Measurements from ENCODE around the gene SLC39A11. TPM values are rescaled to one million over a fixed set of nuclear protein-coding genes. Genes with fewer than 3 reads are reported as not detected.

Gene SLC39A11
- total and polyA plus RNA-seq, 2 of the 13 experiments (the other 11 are each of a cell fraction or from before 2014, with no cell fraction given), result 17.2 to 31.5 TPM

DNA sequence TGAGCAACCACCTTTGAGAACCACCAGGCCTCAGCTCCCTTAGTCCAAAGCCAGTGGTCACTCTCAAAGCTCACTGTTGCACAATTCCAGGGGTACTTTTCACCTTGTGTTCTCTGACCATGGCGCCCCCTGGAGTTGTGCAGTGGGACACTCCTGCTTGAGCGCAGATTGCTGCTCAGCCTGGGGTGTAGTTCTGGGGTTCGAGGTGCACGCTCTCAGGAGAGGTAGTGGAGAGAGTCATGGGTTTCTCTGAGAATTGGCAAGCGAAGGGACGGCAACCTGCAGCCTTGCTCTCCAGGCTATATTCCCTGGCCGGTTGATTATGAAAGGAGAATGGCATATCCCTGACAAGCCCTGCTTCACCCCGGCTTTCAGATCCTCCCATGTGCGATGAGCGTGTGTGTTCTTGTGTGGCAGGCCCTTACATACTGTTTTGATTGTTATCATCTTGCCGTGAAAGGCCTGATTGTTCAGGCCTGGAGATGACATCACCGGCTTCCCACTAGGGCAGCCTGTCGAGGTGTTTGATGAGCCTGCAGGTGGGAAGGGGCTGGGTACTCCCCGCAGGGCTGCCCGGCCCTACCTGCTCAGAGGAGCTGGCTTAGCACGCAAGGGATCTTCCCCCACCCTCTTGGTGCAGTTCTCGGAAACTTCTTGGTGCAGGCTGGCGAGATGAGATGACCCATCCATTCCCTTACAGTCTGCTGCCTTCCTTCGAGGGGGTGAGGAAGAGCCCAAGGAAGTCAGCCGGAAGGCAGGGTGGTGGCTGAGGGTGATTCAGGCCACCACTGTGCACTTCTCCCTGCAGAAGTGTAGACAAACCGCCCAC, 431.2 kb downstream of the SLC39A11 start (continued):
- TF ChIP-seq ZBTB10 (CRISPR knock-in tag; IDR thresholded peaks at IDR 0.05; ENCODE audit: borderline replicate concordance), result no peak
- no peak for TF ChIP-seq ZFP1 (CRISPR knock-in tag; IDR thresholded peaks at IDR 0.05)
- peak; percentile 23; the same call in 1 of the 2 replicates for TF ChIP-seq ZNF468 (CRISPR knock-in tag; IDR thresholded peaks at IDR 0.05)
- TF ChIP-seq TAF15 (IDR thresholded peaks at IDR 0.05; ENCODE audit: low read depth, low read length, poor library complexity, severe bottlenecking), result no peak
- TF ChIP-seq ZNF296 (CRISPR knock-in tag; conservative IDR thresholded peaks at IDR 0.05), result 0 out of 2 replicates have a peak, but pooled peaks have one; percentile 24
- TF ChIP-seq ZBTB4 (CRISPR knock-in tag; IDR thresholded peaks at IDR 0.05; ENCODE audit: borderline replicate concordance), result peak; percentile 16; the same call in 1 of the 2 replicates
- TF ChIP-seq ZNF292 (CRISPR knock-in tag; IDR thresholded peaks at IDR 0.05; ENCODE audit: borderline replicate concordance, low read depth), result peak; percentile 85; the same call in 1 of the 2 replicates
- TF ChIP-seq TARDBP (CRISPR knock-in tag; IDR thresholded peaks at IDR 0.05), result peak; percentile 63
- TF ChIP-seq POLR2G (IDR thresholded peaks at IDR 0.05; ENCODE audit: low read depth, low read length), result no peak
- no peak for TF ChIP-seq ZNF777 (CRISPR knock-in tag; IDR thresholded peaks at IDR 0.05)
- no peak for TF ChIP-seq PHB2 (IDR thresholded peaks at IDR 0.05; ENCODE audit: partially characterized antibody)
- TF ChIP-seq AHDC1 (CRISPR knock-in tag; IDR thresholded peaks at IDR 0.05; ENCODE audit: borderline replicate concordance), result no peak
- TF ChIP-seq, protein P1, sequence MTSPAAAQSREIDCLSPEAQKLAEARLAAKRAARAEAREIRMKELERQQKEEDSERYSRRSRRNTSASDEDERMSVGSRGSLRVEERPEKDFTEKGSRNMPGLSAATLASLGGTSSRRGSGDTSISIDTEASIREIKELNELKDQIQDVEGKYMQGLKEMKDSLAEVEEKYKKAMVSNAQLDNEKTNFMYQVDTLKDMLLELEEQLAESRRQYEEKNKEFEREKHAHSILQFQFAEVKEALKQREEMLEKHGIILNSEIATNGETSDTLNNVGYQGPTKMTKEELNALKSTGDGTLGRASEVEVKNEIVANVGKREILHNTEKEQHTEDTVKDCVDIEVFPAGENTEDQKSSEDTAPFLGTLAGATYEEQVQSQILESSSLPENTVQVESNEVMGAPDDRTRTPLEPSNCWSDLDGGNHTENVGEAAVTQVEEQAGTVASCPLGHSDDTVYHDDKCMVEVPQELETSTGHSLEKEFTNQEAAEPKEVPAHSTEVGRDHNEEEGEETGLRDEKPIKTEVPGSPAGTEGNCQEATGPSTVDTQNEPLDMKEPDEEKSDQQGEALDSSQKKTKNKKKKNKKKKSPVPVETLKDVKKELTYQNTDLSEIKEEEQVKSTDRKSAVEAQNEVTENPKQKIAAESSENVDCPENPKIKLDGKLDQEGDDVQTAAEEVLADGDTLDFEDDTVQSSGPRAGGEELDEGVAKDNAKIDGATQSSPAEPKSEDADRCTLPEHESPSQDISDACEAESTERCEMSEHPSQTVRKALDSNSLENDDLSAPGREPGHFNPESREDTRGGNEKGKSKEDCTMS (CRISPR knock-in tag; conservative IDR thresholded peaks at IDR 0.05), result no peak

Measured in HepG2 (cell line).